Measurements from ENCODE around the gene ITIH4.

DNA sequence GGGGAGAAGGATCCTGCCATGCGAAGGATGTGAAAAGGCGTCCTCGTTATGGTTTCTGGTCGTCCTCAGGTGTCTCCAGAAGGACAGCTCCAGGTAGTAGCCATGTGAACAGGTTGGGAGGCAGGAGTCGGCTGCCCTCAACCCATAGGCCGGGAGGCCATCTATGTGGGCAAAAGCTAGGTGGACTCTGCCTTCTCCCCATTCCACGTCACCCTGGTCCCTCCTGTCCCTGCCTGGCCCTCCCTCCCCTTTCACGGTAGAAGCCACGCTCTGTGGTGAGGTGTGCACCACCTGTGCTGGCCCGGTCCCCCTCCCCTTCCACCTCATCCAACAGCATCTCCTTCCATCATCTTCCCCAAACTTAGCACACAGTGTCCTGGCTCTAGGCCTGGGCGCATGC is 19.5 kb downstream of the ITIH4 start:
- TF ChIP-seq, protein P1, sequence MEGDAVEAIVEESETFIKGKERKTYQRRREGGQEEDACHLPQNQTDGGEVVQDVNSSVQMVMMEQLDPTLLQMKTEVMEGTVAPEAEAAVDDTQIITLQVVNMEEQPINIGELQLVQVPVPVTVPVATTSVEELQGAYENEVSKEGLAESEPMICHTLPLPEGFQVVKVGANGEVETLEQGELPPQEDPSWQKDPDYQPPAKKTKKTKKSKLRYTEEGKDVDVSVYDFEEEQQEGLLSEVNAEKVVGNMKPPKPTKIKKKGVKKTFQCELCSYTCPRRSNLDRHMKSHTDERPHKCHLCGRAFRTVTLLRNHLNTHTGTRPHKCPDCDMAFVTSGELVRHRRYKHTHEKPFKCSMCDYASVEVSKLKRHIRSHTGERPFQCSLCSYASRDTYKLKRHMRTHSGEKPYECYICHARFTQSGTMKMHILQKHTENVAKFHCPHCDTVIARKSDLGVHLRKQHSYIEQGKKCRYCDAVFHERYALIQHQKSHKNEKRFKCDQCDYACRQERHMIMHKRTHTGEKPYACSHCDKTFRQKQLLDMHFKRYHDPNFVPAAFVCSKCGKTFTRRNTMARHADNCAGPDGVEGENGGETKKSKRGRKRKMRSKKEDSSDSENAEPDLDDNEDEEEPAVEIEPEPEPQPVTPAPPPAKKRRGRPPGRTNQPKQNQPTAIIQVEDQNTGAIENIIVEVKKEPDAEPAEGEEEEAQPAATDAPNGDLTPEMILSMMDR (IDR thresholded peaks at IDR 0.05; ENCODE audit: poor library complexity) = no peak
- no peak for TF ChIP-seq EZH2 (IDR thresholded peaks at IDR 0.05; ENCODE audit: borderline replicate concordance)
